KBM-7 (cell line): ENCODE measurements around the gene SUGCT.
"Not testable (repeated sequence)": the region's sequence is repeated elsewhere in the genome, so short reads cannot be mapped to it uniquely, and the experiment has no call there.

ENCODE experiments used
- DNase-seq: peaks from one replicate; pipeline ENCODE4 v3.0.0-alpha.2; 2015
- in situ Hi-C: fragments of 300-500 bp; cut with MboI; formaldehyde crosslinking; loops from 2 replicates; pipeline ENCODE4 v1.14.3; 2020; ENCODE audit warnings: low sequenced_read_pairs, low pct_unique_long_range_greater_than_20kb, mixed read lengths

The SUGCT gene

GRCh38 chr7:40134428-40135316, at the start of gene SUGCT, which contains the start of gene MPLKIP:
Gene SUGCT (plus strand): TSS chr7:40135005.
Gene MPLKIP (minus strand): TSS chr7:40134622. CDS start chr7:40134567, 55 bp downstream.
- in situ Hi-C loops = no loop called here
- peak; percentile 92 for DNase-seq

GRCh38 chr7:40092182-40092581, 42.6 kb upstream of the SUGCT start:
- in situ Hi-C loops = no loop called here
- no peak for DNase-seq

DNA sequence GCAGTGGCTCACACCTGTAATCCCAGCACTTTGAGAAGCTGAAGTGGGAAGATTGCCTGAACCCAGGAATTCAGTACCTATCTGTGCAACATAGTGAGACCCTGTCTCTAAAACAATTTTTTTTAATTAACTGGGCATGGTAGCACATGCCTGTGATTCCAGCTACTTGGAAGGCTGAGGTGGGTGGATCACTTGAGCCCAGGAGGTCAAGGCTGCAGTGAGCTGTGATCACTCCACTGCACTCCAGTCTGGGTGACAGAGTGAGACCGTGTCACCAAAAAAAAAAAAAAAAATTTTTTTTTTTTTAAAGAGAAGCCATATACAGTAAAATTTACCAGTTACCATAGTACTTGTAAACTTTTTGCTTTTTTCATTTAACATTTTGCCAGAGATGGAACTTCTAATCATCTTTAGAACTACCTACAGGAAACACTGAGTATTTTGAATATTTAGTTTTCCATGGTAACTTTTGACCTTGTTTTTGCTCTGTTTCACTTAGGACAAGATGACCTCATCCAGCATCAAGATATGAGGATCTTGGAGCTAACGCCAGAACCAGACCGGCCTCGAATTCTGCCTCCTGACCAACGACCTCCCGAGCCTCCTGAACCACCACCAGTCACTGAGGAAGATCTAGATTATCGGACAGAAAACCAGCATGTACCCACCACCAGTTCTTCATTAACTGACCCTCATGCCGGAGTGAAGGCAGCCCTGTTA, 41.0 kb upstream of the SUGCT start:
- in situ Hi-C loops = no loop called here
- no peak for DNase-seq

DNA sequence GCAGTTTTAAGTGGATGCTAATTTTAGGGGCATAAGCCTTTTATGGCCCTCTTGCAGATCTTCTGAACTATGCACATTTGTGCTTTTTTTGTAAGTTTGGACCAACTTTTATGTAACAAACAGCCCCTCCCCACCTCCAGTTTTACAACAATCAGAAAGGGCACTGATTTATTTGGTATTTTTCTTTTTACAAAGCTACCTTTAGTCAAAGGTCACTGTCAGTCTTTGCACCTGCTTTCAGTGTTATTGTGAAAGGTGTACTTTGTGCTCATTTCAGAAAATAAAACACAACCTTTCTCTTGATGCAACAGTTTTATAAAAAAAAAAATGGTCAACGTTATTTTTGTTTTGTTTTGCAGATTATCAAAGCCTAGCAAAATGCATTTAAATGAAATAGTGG, 39.6 kb upstream of the SUGCT start:
- in situ Hi-C loops = no loop called here
- DNase-seq = no peak

DNA sequence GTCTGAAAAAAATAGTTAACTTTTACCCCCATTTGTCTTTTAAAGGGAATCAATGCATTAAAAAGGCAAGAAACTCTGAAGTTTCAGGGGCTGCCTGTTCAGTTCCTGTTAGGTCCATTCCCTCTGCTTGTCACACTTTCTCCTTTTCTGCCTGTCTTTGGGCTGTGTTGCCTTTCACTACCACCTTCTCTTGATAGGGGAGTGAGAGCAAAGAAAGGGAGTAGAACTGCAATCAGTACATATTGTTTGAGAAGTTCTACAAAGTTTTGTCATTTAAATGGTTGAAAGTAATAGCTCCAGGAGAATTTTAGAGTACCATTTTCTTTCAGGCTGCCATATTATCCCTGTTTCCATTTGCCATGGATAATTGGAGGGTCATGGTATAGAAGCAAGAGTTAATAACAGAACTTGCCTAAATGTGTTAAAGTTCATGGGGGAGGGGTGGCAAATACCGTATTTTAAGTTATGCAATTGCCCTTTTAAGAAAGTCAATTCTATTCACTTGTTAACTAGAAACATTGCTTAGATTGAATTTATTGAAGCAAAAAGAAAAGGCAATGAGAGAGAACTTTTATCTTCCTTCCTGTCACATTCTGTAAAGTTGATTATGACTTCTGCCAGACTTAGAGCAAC, 39.0 kb upstream of the SUGCT start:
- no peak for DNase-seq
- in situ Hi-C loops = no loop called here

DNA sequence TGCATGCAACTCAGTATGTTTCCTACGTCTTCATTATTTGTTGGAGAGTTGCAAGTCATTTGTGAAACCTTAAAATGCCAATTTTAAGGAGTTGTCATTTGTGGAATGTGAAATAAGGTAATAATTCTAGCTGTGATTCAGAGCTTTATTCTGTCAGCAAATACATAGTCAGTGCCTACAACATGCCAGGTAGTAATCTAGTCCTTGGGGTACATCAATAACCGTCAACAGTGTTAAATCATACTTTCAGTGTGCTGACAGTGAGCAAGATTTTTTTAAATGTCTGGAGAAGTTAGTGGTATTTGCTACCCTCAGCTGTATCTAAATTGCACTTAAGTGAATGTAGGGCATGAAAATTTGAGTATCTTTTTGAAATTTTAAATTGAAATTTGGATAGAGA, 37.1 kb upstream of the SUGCT start:
- in situ Hi-C loops = no loop called here
- no peak for DNase-seq

GRCh38 chr7:40098810-40099209, 36.0 kb upstream of the SUGCT start:
- in situ Hi-C loops = no loop called here
- DNase-seq = no peak

DNA sequence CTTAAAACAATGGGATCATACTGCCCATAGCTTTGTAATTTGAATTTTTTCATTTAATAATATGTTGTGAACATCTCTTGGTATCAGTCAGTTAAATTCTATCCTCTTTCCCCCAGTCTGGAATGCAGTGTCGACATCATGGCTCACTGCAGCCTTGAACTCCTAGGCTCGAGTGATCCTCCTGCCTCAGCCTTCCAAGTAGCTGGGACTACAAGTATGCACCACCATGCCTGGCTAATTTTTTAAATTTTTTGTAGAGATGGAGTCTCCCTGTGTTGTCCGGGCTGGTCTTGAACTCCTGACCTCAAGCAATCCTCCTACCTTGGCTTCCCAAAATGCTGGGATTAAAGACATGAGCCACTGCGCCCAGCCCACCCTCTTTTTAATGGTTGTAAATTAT, 35.0 kb upstream of the SUGCT start:
- DNase-seq = no peak

DNA sequence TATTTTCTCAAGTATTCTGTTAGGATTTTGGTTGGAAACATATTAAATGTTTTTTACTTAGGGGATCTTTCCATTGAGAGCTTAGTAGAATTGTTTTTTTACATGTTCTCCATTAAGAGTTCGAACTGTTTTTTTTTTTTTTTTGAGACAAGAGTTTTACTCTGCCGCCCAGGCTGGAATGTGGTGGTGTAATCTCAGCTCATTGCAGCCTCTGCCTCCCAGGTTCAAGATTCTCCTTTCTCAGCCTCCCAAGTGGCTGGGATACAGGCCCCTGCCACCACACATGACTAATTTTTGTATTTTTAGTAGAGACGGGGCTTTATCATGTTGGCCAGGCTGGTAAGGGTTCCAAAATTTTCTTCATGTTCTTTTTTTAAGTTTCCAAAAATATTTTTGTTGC, 33.6 kb upstream of the SUGCT start:
- DNase-seq = no peak
- in situ Hi-C loops = no loop called here

More for the DNA sequence above, 35.0 kb upstream of the SUGCT start:
- in situ Hi-C loops = no loop called here

GRCh38 chr7:40102897-40103296, 31.9 kb upstream of the SUGCT start:
- no peak for DNase-seq
- in situ Hi-C loops = no loop called here

GRCh38 chr7:40105879-40106473, 28.8 kb upstream of the SUGCT start:
- in situ Hi-C loops = no loop called here

DNA sequence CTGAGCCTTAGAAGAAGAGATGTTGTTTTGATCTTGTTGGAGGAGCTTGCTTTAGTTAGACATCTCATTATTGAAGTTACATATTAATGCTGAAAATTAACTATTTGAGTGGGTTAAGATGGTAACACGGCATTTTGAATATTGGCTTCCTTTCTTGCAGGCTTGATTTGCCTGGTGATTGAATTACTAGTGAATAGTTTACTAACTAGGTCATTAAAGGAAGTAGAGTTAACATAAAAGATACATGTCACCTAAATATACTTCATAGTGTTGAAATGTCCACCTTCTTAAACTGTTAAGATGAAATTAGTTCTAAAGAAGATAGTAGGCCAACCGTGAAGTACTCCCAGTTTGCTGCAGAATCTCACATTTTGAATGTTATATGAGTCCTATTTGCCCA, 18.9 kb upstream of the SUGCT start:
- in situ Hi-C loops = no loop called here
- no peak for DNase-seq

More at GRCh38 chr7:40105879-40106473, 28.8 kb upstream of the SUGCT start:
- DNase-seq = no peak

DNA sequence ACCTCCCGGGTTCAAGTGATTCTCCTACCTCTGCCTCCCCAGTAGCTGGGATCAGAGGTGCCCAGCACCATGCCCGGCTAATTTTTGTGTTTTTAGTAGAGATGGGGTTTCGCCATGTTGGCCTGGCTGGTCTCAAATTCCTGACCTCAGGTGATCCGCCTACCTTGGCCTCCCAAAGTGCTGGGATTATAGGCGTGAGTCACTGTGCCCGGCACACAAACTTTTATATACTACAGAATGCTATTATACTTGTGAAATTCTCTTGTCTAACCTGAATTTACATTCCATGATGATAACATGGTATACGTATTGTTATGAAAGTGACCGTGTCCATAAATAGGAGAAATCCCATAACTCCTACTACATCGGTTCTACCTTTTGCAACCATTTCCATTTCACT, 17.6 kb upstream of the SUGCT start:
- in situ Hi-C loops, DNase-seq: not testable (repeated sequence)

- DNase-seq, in situ Hi-C loops: not testable (repeated sequence)
Measured at GRCh38 chr7:40118201-40118600, 16.6 kb upstream of the SUGCT start.

DNA sequence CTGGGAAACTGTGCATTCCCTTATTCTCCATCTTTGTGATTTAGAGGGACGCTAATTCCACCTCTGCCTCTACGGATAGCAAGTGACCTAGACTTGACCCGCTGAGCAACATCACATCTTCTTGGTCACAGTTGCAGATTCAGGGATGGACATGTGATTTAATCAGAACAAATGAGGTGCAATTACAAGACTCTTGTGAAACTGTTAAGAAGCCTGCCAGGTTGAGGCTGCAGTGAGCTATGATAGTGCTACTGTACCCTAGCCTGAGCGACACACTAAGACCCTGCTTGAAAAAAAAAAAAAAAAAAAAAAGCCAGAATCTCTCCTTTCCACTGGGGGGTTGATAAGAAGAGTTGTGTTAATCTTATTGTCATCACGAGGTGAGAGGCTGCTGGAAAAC, 14.8 kb upstream of the SUGCT start:
- in situ Hi-C loops = no loop called here
- DNase-seq = no peak

DNA sequence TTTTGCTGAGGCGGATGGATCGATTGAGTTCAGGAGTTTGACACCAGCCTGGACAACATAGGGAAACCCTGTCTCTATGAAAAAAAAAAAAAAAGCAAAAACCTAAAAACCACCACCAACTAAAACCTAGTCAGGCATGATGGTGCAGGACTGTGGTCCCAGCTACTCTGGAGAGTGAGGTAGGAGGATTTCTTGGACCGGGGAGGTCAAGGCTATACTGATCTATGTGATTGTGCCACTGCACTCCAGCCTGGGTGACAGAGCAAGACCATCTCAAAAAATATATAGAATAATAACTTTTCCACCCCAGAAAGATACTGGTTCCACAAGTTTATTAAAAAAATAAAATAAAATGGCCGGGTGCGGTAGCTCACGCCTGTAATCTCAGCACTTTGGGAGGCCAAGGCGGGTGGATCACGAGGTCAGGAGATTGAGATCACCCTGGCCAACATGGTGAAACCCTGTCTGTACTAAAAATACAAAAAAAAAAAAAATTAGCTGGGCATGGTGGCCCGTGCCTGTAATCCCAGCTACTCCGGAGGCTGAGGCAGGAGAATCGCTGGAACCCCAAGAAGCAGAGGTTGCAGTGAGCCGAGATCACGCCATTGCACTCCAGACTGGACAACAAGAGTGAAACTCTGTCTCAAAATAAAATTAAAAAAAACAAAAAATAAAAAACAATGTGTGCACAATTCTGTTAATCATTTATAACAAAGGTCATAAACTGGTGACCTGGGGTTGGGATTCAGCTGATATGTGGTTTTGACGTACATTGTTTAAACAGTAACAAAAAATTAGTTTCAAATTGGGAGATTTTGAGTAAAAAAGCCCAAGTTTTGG, 12.5 kb upstream of the SUGCT start:
- in situ Hi-C loops, DNase-seq: not testable (repeated sequence)

DNA sequence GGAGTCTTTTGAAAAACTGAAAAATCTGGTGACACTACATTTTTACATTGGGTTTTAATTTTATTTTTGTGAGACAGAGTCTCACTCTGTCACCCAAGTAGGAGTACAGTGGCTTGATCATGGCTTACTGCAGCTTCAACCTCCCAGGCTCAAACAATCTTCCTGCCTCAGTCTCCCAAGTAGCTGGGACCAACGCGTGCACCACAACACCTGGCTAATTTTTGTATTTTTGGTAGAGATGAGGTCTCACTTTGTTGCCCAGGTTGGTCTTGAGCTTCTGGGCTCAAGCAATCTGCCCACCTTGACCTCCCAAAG, 11.9 kb upstream of the SUGCT start:
- in situ Hi-C loops = no loop called here
- DNase-seq = no peak

GRCh38 chr7:40133561-40134427, 1.0 kb upstream of the SUGCT start:
- in situ Hi-C loops = no loop called here
- peak; percentile 51 for DNase-seq
